GM18867 (cell line): ENCODE data around the gene TMEM135.
"Not testable (repeated sequence)": the region's sequence is repeated elsewhere in the genome, so short reads cannot be mapped to it uniquely, and the experiment has no call there.

Experiments
- ATAC-seq: cut with Tn5 transposase; IDR thresholded peaks from one replicate; pipeline ENCODE4 v1.9.1; 2021; ENCODE audit warnings: mild to moderate bottlenecking, moderate library complexity; ENCODE audit not compliant: unreplicated experiment

The TMEM135 gene

GRCh38 chr11:87037450-87038234, at the start of gene TMEM135:
Gene TMEM135, plus strand, starts transcription at chr11:87037934. Its CDS starts 112 bp downstream, at chr11:87038046.
- ATAC-seq: peak; percentile 98

GRCh38 chr11:86988351-86988881, 49.3 kb upstream of the TMEM135 start:
- ATAC-seq: no peak

GRCh38 chr11:86990031-86990430, 47.7 kb upstream of the TMEM135 start:
- no peak for ATAC-seq

- no peak for ATAC-seq
These were observed 47.2 kb upstream of the TMEM135 start for GRCh38 chr11:86990515-86990914.

GRCh38 chr11:86991341-86991740, 46.4 kb upstream of the TMEM135 start:
- no peak for ATAC-seq

- ATAC-seq: not testable (repeated sequence)
These were observed 45.4 kb upstream of the TMEM135 start for GRCh38 chr11:86992340-86992739.

- ATAC-seq: no peak
These were observed 44.7 kb upstream of the TMEM135 start for GRCh38 chr11:86993031-86993430.

GRCh38 chr11:86996953-86997570, 40.7 kb upstream of the TMEM135 start:
- ATAC-seq: no peak

GRCh38 chr11:86999388-86999787, 38.3 kb upstream of the TMEM135 start:
- no peak for ATAC-seq

- no peak for ATAC-seq
These were observed 37.6 kb upstream of the TMEM135 start for GRCh38 chr11:86999859-87000753.

GRCh38 chr11:87002918-87003317, 34.8 kb upstream of the TMEM135 start:
- no peak for ATAC-seq

GRCh38 chr11:87004281-87004680, 33.5 kb upstream of the TMEM135 start:
- ATAC-seq: not testable (repeated sequence)

GRCh38 chr11:87005569-87005921, 32.2 kb upstream of the TMEM135 start:
- no peak for ATAC-seq

- ATAC-seq: no peak
These were observed 31.7 kb upstream of the TMEM135 start for GRCh38 chr11:87006035-87006434.

GRCh38 chr11:87007963-87008362, 29.8 kb upstream of the TMEM135 start:
- ATAC-seq: no peak

GRCh38 chr11:87012089-87012488, 25.6 kb upstream of the TMEM135 start:
- no peak for ATAC-seq

GRCh38 chr11:87012673-87013072, 25.1 kb upstream of the TMEM135 start:
- ATAC-seq: no peak

- no peak for ATAC-seq
These were observed 23.6 kb upstream of the TMEM135 start for GRCh38 chr11:87013912-87014825.

GRCh38 chr11:87015645-87016044, 22.1 kb upstream of the TMEM135 start:
- ATAC-seq: no peak

GRCh38 chr11:87019613-87020271, 18.0 kb upstream of the TMEM135 start:
- ATAC-seq: no peak
